Ureter (tissue), 1 donor: ENCODE results near the gene RIN1. TPM values are rescaled to one million over a fixed set of nuclear protein-coding genes. Genes with fewer than 3 reads are reported as not detected.
A peak's percentile ranks its signal among the peaks of the same experiment; 100 is the strongest.

ENCODE experiments used
- DNase-seq: peaks from one replicate; pipeline ENCODE4 v3.0.0-alpha.2; 2020; ENCODE audit warnings: low spot score
- total RNA-seq: library from RNA; stranded (reverse); gene quantifications from one replicate; pipeline ENCODE4 v1.2.4, GENCODE V29; 2023
- donor health status: DM: yes; HTN: yes; CAD: no.

The RIN1 gene
- total RNA-seq, 1 donor from 2014 or later: 16.7 TPM

DNA sequence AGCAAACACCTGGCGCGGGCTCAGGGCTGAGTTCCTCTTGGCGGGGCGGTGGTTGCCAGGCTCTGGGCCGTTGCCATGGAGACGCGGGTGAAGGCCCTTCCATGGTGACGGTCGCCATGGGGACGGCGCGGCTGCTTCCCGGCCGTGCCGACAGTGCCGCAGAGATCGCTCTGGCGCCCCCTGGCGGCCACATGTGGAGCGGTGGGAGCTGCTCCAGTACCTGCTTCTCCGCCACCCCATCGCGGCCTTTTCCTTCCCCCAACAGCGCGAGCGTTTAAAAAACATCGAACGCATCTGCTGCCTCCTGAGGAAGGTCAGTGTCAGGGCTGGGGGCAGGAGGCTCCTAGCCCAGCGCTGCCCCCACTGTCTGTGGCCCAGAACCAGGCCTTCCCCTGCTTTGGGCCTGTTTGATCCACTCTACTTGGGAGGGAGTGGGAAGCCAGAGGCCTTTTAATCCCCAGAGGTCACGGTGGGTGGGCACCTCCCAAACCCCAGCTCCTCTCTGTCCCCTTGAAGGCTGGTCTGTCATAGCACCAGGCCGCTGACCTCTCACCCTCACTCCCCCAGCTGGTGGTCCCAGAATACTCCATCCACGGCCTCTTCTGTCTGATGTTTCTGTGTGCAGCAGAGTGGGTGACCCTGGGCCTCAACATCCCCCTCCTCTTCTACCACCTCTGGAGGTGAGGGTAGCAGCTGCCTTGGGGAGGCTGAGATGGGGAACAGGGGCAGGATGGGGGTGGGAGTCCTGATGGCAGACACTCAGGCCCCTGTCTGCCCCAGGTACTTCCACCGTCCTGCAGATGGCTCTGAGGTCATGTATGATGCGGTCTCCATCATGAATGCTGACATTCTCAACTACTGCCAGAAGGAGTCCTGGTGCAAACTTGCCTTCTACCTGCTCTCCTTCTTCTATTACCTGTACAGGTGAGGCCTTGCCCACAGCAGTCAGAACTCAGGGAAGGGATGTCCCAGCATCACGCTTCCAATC lies 53.5 kb downstream of the RIN1 start:
- DNase-seq: peak; percentile 97

Other genes starting within 250 kb of the RIN1 start
- 31.3 TPM for gene KLC2, start 78.7 kb downstream of the RIN1 start, total RNA-seq
- 157 TPM for gene RAB1B, start 67.8 kb downstream of the RIN1 start, total RNA-seq
- gene CNIH2, start 58.3 kb downstream of the RIN1 start, total RNA-seq: 2.2 TPM
- gene YIF1A, start 47.3 kb downstream of the RIN1 start, total RNA-seq: 78.7 TPM
- not detected for gene TMEM151A, start 44.5 kb downstream of the RIN1 start, total RNA-seq
- gene CD248, start 19.4 kb downstream of the RIN1 start, total RNA-seq: 49.2 TPM
- 25.7 TPM for gene BRMS1, start 8.7 kb upstream of the RIN1 start, total RNA-seq
- 15.2 TPM for gene B4GAT1, start 11.2 kb upstream of the RIN1 start, total RNA-seq
- 13.0 TPM for gene SLC29A2, start 35.3 kb upstream of the RIN1 start, total RNA-seq
- 1.2 TPM for gene NPAS4, start 84.6 kb upstream of the RIN1 start, total RNA-seq
- 47.0 TPM for gene MRPL11, start 102.4 kb upstream of the RIN1 start, total RNA-seq
- gene PELI3, start 130.5 kb upstream of the RIN1 start, total RNA-seq: 11.0 TPM
- 66.3 TPM for gene DPP3, start 144.0 kb upstream of the RIN1 start, total RNA-seq
- 59.8 TPM for gene BBS1, start 174.2 kb upstream of the RIN1 start, total RNA-seq
- 14.2 TPM for gene ZDHHC24, start 209.6 kb upstream of the RIN1 start, total RNA-seq
- gene ACTN3, start 210.5 kb upstream of the RIN1 start, total RNA-seq: 0.16 TPM
- 27.0 TPM for gene CTSF, start 232.2 kb upstream of the RIN1 start, total RNA-seq